ENCODE data around the gene MPZL1. TPM values are rescaled to one million over a fixed set of nuclear protein-coding genes. Genes with fewer than 3 reads are reported as not detected.

MPZL1 gene
- total RNA-seq, 1 donor from 2014 or later, result 85.5 TPM

DNA sequence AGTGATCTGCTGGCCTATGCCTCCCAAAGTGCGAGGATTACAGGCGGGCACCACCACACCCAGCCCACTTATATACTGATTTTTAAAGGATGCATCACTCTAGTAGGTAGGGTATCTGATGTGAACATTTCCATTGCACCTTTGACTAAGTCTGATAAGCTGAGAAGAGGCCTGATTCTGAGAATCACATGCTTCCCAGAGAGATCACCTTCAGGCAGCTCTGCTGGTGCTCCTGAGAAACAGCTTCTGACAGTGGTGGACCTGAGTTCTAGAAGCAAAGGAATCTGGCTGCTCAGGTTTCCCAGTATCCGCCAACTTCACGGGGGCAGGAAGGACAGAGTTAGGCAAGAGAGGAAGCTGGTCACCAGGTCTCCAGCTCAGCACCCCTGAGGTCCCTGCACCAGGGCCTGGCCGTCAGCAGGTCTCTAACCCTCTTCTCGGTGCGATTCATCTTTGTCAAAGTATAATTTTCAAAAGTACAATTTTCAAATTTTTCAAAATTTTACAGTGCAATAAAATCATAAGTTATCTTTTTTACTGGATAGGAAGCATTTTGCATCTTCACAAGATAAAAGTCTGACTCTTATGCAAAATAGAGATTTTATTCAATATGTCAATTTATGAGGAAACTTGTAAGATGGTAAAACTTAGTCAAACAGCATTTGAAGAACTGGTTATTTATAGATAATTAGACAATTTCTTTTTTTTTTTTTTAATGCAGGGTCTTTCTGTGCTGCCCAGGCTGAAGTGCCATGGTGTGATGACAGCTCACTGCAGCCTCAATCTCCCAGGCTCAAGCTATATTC lies 25.8 kb upstream of the MPZL1 start:
- DNase-seq (ENCODE audit: low read depth), result no peak
- TF ChIP-seq, protein P1, sequence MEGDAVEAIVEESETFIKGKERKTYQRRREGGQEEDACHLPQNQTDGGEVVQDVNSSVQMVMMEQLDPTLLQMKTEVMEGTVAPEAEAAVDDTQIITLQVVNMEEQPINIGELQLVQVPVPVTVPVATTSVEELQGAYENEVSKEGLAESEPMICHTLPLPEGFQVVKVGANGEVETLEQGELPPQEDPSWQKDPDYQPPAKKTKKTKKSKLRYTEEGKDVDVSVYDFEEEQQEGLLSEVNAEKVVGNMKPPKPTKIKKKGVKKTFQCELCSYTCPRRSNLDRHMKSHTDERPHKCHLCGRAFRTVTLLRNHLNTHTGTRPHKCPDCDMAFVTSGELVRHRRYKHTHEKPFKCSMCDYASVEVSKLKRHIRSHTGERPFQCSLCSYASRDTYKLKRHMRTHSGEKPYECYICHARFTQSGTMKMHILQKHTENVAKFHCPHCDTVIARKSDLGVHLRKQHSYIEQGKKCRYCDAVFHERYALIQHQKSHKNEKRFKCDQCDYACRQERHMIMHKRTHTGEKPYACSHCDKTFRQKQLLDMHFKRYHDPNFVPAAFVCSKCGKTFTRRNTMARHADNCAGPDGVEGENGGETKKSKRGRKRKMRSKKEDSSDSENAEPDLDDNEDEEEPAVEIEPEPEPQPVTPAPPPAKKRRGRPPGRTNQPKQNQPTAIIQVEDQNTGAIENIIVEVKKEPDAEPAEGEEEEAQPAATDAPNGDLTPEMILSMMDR (IDR thresholded peaks at IDR 0.05; ENCODE audit: insufficient read depth, low read length, poor library complexity, severe bottlenecking), result no peak
- Histone ChIP-seq H3K36me3 (ENCODE audit: control insufficient read depth, insufficient read depth, low read length) (no peaks in the 10 kb centered on the region), H3K27me3 (ENCODE audit: control insufficient read depth, insufficient read depth, low read length) (peaks cover 4% of the 10 kb centered on the region), H3K4me3 (ENCODE audit: low read depth, low read length) (no peak overlapping the region)

DNA sequence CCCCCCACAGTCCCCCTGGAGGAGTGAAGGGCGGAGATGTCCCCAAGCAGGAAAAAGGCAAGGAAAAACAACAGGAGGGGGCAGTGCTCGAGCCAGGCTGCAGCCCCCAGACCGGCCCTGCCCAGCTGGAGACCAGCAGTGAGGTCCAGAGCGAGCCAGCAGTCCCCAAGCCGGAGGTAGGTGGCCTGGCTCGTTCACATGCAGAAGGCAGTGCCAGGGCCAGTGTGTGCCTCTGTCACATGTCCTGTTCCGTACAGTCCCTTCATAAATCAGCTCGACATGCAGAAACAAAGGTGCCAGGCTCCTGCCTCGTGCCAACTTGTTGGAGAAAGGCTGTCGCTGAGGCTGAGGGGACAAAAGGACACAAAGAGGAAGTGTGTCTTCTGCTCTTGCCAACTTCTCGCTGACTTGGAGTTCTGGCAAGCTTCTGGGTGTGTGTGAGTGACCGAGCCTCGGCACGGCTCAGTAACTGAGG lies 24.1 kb upstream of the MPZL1 start:
- H3K36me3 ChIP-seq (ENCODE audit: control insufficient read depth, insufficient read depth, low read length), result no peaks in the 10 kb centered on the region
- no peaks in the 10 kb centered on the region for H3K27me3 ChIP-seq (ENCODE audit: control insufficient read depth, insufficient read depth, low read length)
- TF ChIP-seq, protein P1 (IDR thresholded peaks at IDR 0.05; ENCODE audit: insufficient read depth, low read length, poor library complexity, severe bottlenecking), result no peak
- no peak for DNase-seq (ENCODE audit: low read depth)
- H3K4me3 ChIP-seq (ENCODE audit: low read depth, low read length), result no peak overlapping the region

DNA sequence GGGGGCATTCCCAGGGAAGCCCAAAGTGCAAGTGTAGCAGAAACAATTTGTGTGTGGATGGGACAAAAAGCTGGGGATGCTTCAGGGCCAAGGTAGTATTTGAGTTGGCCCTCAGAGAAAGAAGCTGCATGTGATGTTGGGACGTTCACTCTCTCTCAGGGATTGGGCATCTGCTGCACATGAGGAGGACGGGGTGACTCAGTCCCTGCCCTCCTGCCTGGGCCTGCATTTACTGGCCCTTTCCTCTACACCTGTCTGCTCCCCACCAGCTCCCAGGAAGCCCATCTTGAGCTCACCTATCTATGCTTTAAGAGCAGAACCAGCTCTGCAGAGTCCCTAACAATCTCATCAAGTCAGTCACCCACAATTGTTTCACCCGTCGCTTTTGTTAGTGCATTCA lies 23.5 kb upstream of the MPZL1 start:
- TF ChIP-seq, protein P1 (IDR thresholded peaks at IDR 0.05; ENCODE audit: insufficient read depth, low read length, poor library complexity, severe bottlenecking), result no peak
- Histone ChIP-seq H3K27me3 (ENCODE audit: control insufficient read depth, insufficient read depth, low read length) (peaks cover 4% of the 10 kb centered on the region), H3K4me3 (ENCODE audit: low read depth, low read length) (no peak overlapping the region), H3K36me3 (ENCODE audit: control insufficient read depth, insufficient read depth, low read length) (no peaks in the 10 kb centered on the region)
- no peak for DNase-seq (ENCODE audit: low read depth)

DNA sequence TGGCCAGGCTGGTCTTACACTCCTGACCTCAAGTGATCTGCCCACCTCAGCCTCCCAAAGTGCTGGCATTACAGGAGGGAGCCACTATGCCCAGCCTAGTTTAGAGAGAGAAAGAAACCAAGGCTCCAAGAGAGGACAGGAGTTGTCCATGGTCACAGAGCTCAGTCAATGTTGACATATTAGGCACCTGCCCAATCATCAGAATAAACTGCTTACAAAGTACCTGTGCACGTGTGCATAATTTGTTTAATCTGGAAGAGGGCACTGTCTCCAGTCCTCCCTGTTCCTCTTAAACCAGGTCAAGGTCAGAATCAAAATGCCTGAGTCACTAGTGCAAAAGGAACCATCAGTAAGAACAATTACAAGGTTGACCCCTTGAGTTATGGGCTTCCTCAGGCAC lies 20.3 kb upstream of the MPZL1 start:
- no peak for DNase-seq (ENCODE audit: low read depth)
- no peak overlapping the region for H3K4me3 ChIP-seq (ENCODE audit: low read depth, low read length)
- TF ChIP-seq, protein P1 (IDR thresholded peaks at IDR 0.05; ENCODE audit: insufficient read depth, low read length, poor library complexity, severe bottlenecking), result no peak
- H3K27me3 ChIP-seq (ENCODE audit: control insufficient read depth, insufficient read depth, low read length), result peaks cover 10% of the 10 kb centered on the region
- H3K36me3 ChIP-seq (ENCODE audit: control insufficient read depth, insufficient read depth, low read length), result no peaks in the 10 kb centered on the region

DNA sequence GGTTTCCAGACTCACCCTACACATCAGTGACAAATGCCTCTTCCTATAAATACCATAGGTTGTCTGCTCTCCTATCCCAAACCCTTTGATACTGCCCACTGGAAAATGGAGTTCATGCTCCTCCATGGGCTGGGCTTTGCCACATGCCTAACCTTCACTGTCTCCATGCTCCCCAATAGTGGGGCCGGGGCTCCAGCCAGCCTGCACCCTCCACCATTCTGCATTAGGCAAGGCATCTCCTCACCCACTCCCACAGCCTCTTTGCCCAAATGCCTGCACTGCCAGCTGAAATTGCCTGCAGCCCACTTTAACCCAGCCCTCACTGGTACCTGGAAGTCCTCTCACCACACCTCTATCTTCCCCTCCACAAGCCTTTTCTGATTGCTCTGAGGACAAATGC lies 18.2 kb upstream of the MPZL1 start:
- Histone ChIP-seq H3K4me3 (ENCODE audit: low read depth, low read length) (no peak overlapping the region), H3K36me3 (ENCODE audit: control insufficient read depth, insufficient read depth, low read length) (no peaks in the 10 kb centered on the region), H3K27me3 (ENCODE audit: control insufficient read depth, insufficient read depth, low read length) (peaks cover 13% of the 10 kb centered on the region)
- DNase-seq (ENCODE audit: low read depth), result no peak
- TF ChIP-seq, protein P1 (IDR thresholded peaks at IDR 0.05; ENCODE audit: insufficient read depth, low read length, poor library complexity, severe bottlenecking), result no peak

DNA sequence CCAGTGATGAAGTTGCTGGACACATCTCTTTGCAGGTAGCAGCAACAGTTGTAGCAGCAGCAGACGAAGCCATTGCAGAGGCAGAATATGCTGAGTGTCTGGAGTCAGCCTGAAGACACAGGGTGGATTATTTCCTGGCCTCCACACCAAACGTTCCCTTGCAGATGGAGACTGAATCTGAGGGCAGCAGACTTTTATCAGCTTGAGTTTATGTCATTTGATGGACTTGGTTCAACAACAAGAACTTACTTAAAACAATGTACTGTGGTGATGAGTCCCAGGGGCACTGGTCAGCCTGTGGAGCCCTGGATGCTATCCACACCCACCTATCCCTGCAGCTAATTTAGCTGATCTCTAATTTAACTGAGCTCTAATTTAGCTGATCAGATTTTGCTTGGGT lies 17.1 kb upstream of the MPZL1 start:
- H3K27me3 ChIP-seq (ENCODE audit: control insufficient read depth, insufficient read depth, low read length), result peaks cover 17% of the 10 kb centered on the region
- no peak overlapping the region for H3K4me3 ChIP-seq (ENCODE audit: low read depth, low read length)
- no peaks in the 10 kb centered on the region for H3K36me3 ChIP-seq (ENCODE audit: control insufficient read depth, insufficient read depth, low read length)
- DNase-seq (ENCODE audit: low read depth), result no peak
- TF ChIP-seq, protein P1 (IDR thresholded peaks at IDR 0.05; ENCODE audit: insufficient read depth, low read length, poor library complexity, severe bottlenecking), result no peak
